Measurements from ENCODE around the gene NAA50. TPM values are rescaled to one million over a fixed set of nuclear protein-coding genes. Genes with fewer than 3 reads are reported as not detected.

NAA50 gene
- total and polyA plus RNA-seq, 10 of the 15 experiments (the other 5 are each of a cell fraction or from before 2014, with no cell fraction given) = 31.7 to 205 (median 110) TPM

DNA sequence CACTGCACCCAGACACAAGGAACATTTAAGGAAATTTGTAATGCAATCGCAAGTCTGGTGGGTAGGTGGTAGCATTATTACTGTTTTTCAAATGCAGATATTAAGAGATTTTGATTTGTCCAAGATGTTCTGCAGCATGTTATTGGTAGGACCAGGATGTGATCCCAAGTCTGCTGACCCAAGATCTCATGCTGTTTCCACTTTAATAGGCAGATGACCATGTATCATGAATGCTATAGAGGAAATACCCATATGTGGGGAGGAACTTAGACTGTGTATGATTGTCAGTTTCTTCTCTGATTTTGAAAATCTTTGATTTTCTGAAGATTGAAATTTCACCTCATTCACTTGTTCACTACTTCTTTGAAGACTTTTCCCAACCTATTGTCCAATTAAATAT lies 29.5 kb upstream of the NAA50 start (continued):
- TF ChIP-seq, protein P1, sequence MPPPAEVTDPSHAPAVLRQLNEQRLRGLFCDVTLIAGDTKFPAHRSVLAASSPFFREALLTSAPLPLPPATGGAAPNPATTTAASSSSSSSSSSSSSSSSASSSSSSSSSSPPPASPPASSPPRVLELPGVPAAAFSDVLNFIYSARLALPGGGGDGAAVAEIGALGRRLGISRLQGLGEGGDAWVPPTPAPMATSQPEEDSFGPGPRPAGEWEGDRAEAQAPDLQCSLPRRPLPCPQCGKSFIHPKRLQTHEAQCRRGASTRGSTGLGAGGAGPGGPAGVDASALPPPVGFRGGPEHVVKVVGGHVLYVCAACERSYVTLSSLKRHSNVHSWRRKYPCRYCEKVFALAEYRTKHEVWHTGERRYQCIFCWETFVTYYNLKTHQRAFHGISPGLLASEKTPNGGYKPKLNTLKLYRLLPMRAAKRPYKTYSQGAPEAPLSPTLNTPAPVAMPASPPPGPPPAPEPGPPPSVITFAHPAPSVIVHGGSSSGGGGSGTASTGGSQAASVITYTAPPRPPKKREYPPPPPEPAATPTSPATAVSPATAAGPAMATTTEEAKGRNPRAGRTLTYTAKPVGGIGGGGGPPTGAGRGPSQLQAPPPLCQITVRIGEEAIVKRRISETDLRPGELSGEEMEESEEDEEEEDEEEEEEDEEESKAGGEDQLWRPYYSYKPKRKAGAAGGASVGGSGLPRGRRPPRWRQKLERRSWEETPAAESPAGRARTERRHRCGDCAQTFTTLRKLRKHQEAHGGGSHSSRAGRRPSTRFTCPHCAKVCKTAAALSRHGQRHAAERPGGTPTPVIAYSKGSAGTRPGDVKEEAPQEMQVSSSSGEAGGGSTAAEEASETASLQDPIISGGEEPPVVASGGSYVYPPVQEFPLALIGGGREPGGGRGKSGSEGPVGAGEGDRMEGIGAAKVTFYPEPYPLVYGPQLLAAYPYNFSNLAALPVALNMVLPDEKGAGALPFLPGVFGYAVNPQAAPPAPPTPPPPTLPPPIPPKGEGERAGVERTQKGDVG (CRISPR knock-in tag; IDR thresholded peaks at IDR 0.05) = no peak

DNA sequence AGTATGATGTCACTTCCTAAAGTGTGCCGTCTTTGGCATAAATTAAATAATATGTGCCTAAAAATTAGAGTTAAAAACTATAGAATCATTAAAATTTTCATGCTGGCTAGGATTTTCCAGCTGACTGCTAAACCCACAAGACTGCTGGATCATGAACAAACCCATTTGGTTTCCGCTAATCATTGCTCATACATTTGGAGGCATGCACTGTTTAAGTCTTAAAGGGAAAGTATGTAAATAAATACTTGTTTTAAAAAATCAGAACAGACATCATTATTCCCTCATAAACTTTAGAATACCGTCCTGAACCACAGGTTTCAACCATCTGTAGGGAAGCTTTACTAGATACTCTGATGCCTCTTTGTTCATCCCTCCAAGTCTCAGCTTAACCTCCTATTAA lies 27.3 kb upstream of the NAA50 start:
- intact Hi-C loops (cut with micrococcal nuclease; ENCODE audit: unreplicated experiment) = no loop called here
- no peaks in the 10 kb centered on the region for H3K9me3 ChIP-seq (replicated peaks; ENCODE audit: control insufficient read depth, insufficient read depth, low read length)
- no peak for TF ChIP-seq TARDBP (IDR thresholded peaks at IDR 0.05; ENCODE audit: borderline replicate concordance)
- no peak for TF ChIP-seq BACH1 (IDR thresholded peaks at IDR 0.05; ENCODE audit: borderline replicate concordance)
- no peak for TF ChIP-seq SPI1 (IDR thresholded peaks at IDR 0.05; ENCODE audit: borderline replicate concordance, insufficient read depth, low read depth, low read length)
- no peak for TF ChIP-seq PAX8 (IDR thresholded peaks at IDR 0.05)
- TF ChIP-seq NRF1 (conservative IDR thresholded peaks at IDR 0.05; ENCODE audit: low read depth, low read length) = no peak
- TF ChIP-seq MEF2B (IDR thresholded peaks at IDR 0.05; ENCODE audit: partially characterized antibody, poor library complexity, severe bottlenecking) = no peak
- TF ChIP-seq FOXM1 (IDR thresholded peaks at IDR 0.05; ENCODE audit: low read depth, low read length) = no peak
- TF ChIP-seq RAD51 (IDR thresholded peaks at IDR 0.05) = no peak
- no peaks in the 10 kb centered on the region for H3K4me1 ChIP-seq (ENCODE audit: control insufficient read depth, insufficient read depth, low read length)
- no peak overlapping the region for H2AFZ ChIP-seq (ENCODE audit: control insufficient read depth, low read depth, low read length)
- ChIA-PET CTCF (interaction anchor here (0.9 to 1.6 kb wide), 8 partner anchors 11 to 52 kb away, joined by 3 to 7 read pairs (median 4); no protein-coding TSS in a partner anchor), POLR2A (interaction anchor here (1.0 kb wide), 1 partner anchor 27 kb away, joined by 4 read pairs; the partner anchor contains the start of gene ATP6V1A), SMC1A (ENCODE audit: uncharacterized antibody, unreplicated experiment) (interaction anchor here (0.7 to 1.3 kb wide), 2 partner anchors 17 to 110 kb away, joined by 3 to 8 read pairs; no protein-coding TSS in a partner anchor), RAD21 (ENCODE audit: unreplicated experiment) (interaction anchor here (0.9 to 1.1 kb wide), 2 partner anchors 23 to 37 kb away, joined by 3 to 5 read pairs; no protein-coding TSS in a partner anchor)
- H3K27me3 ChIP-seq (replicated peaks in 1 of 2; ENCODE audit: control insufficient read depth in 2 of 2, insufficient read depth in 2 of 2, low read length in 1 of 2) = no peaks in the 10 kb centered on the region
- H3K9ac ChIP-seq (ENCODE audit: control insufficient read depth, insufficient read depth, low read length) = no peak overlapping the region
- in situ Hi-C loops (cut with MboI) = no loop called here
- H3K4me3 ChIP-seq = no peak overlapping the region
- no TSS peak for BruUV-seq (replicated peaks)
- no peak for ATAC-seq
- no peak overlapping the region for H3K4me2 ChIP-seq (ENCODE audit: control insufficient read depth, insufficient read depth)
- FAIRE-seq = no peak
- 100% methylated on average over 3 of the region's 3 CpGs for WGBS (ENCODE audit: insufficient coverage, insufficient replicate concordance, low lambda C conversion rate, missing lambda C conversion rate)
- no peaks in the 10 kb centered on the region for H3K36me3 ChIP-seq (ENCODE audit: control insufficient read depth in 2 of 2, insufficient read depth in 2 of 2, low read length in 1 of 2)
- H3K79me2 ChIP-seq (ENCODE audit: control insufficient read depth, insufficient read depth, low read length) = no peaks in the 10 kb centered on the region
- H3K27ac ChIP-seq (ENCODE audit: control insufficient read depth, insufficient read depth) = no peak overlapping the region
- no peak for DNase-seq (ENCODE audit: low read depth, low spot score)
- H4K20me1 ChIP-seq (ENCODE audit: control insufficient read depth, insufficient read depth) = no peaks in the 10 kb centered on the region

Data from GM12878 (cell line).